ENCODE results near the gene C1QL2. TPM values are rescaled to one million over a fixed set of nuclear protein-coding genes. Genes with fewer than 3 reads are reported as not detected.

Gene C1QL2
- polyA plus RNA-seq, 2 donors = not detected

GRCh38 chr2:119173556-119174060 lies 15.1 kb upstream of the C1QL2 start:
- 91 to 93% methylated on average over 14 of the region's 14 CpGs for WGBS, 2 donors

DNA sequence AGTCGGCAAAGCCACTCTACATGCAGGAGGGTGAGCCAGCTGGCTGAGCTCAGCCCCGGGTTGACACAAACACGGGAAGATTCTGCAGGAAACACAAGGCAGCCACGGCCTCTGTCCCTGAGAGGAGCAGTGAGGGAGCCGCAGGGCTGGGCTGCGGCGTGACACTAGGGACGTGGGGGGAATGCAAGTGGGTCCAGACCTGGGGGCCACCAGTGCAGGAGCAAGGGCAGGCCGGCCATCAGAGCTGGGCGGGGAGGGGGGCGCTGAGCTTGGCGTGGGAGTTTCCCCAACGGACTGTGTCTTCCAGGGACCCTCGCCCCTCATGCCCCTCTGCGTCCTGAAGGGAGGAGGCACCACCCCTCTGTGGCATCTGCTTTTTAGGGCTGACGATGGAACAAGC lies 12.0 kb upstream of the C1QL2 start:
- no peak overlapping the region for H3K4me3 ChIP-seq (ENCODE audit: low read depth in 1 of 2, low read length in 2 of 2)
- no peaks in the 10 kb centered on the region for H3K4me1 ChIP-seq (ENCODE audit: control insufficient read depth in 2 of 2, insufficient read depth in 2 of 2, low read length in 1 of 2)
- no peak overlapping the region for H3K27ac ChIP-seq (ENCODE audit: low read depth in 2 of 2, low read length in 1 of 2)
- WGBS, 2 donors = 59 to 61% methylated on average over 16 of the region's 16 CpGs
- H3K36me3 ChIP-seq (ENCODE audit: control insufficient read depth in 2 of 2, insufficient read depth in 2 of 2, low read length in 1 of 2) = no peaks in the 10 kb centered on the region
- H3K27me3 ChIP-seq (ENCODE audit: control insufficient read depth in 1 of 2, insufficient read depth in 2 of 2, low read length in 2 of 2) = no peaks in the 10 kb centered on the region
- H3K9me3 ChIP-seq (ENCODE audit: control insufficient read depth in 2 of 2, insufficient read depth in 1 of 2, low read depth in 1 of 2, low read length in 1 of 2) = no peaks in the 10 kb centered on the region

More at GRCh38 chr2:119173556-119174060, 15.1 kb upstream of the C1QL2 start:
- no peaks in the 10 kb centered on the region for H3K36me3 ChIP-seq (ENCODE audit: control insufficient read depth in 2 of 2, insufficient read depth in 2 of 2, low read length in 1 of 2)
- no peak overlapping the region for H3K27ac ChIP-seq (ENCODE audit: low read depth in 2 of 2, low read length in 1 of 2)
- no peaks in the 10 kb centered on the region for H3K27me3 ChIP-seq (ENCODE audit: control insufficient read depth in 1 of 2, insufficient read depth in 2 of 2, low read length in 2 of 2)
- no peaks in the 10 kb centered on the region for H3K9me3 ChIP-seq (ENCODE audit: control insufficient read depth in 2 of 2, insufficient read depth in 1 of 2, low read depth in 1 of 2, low read length in 1 of 2)
- H3K4me1 ChIP-seq (ENCODE audit: control insufficient read depth in 2 of 2, insufficient read depth in 2 of 2, low read length in 1 of 2) = no peaks in the 10 kb centered on the region
- no peak overlapping the region for H3K4me3 ChIP-seq (ENCODE audit: low read depth in 1 of 2, low read length in 2 of 2)

GRCh38 chr2:119169717-119170116 lies 11.2 kb upstream of the C1QL2 start:
- H3K4me3 ChIP-seq (ENCODE audit: low read depth in 1 of 2, low read length in 2 of 2) = no peak overlapping the region
- no peaks in the 10 kb centered on the region for H3K27me3 ChIP-seq (ENCODE audit: control insufficient read depth in 1 of 2, insufficient read depth in 2 of 2, low read length in 2 of 2)
- no peaks in the 10 kb centered on the region for H3K4me1 ChIP-seq (ENCODE audit: control insufficient read depth in 2 of 2, insufficient read depth in 2 of 2, low read length in 1 of 2)
- no peaks in the 10 kb centered on the region for H3K9me3 ChIP-seq (ENCODE audit: control insufficient read depth in 2 of 2, insufficient read depth in 1 of 2, low read depth in 1 of 2, low read length in 1 of 2)
- no peaks in the 10 kb centered on the region for H3K36me3 ChIP-seq (ENCODE audit: control insufficient read depth in 2 of 2, insufficient read depth in 2 of 2, low read length in 1 of 2)
- WGBS, 2 donors = 81% methylated on average over 10 of the region's 10 CpGs
- H3K27ac ChIP-seq (ENCODE audit: low read depth in 2 of 2, low read length in 1 of 2) = no peak overlapping the region

- H3K27ac ChIP-seq (ENCODE audit: low read depth in 2 of 2, low read length in 1 of 2) = no peak overlapping the region
- H3K27me3 ChIP-seq (ENCODE audit: control insufficient read depth in 1 of 2, insufficient read depth in 2 of 2, low read length in 2 of 2) = peaks cover 9 to 25% of the 10 kb centered on the region in 2 donors
- 56 to 60% methylated on average over 9 of the region's 9 CpGs for WGBS, 2 donors
These were observed 1.9 kb upstream of the C1QL2 start for GRCh38 chr2:119160361-119160990.

DNA sequence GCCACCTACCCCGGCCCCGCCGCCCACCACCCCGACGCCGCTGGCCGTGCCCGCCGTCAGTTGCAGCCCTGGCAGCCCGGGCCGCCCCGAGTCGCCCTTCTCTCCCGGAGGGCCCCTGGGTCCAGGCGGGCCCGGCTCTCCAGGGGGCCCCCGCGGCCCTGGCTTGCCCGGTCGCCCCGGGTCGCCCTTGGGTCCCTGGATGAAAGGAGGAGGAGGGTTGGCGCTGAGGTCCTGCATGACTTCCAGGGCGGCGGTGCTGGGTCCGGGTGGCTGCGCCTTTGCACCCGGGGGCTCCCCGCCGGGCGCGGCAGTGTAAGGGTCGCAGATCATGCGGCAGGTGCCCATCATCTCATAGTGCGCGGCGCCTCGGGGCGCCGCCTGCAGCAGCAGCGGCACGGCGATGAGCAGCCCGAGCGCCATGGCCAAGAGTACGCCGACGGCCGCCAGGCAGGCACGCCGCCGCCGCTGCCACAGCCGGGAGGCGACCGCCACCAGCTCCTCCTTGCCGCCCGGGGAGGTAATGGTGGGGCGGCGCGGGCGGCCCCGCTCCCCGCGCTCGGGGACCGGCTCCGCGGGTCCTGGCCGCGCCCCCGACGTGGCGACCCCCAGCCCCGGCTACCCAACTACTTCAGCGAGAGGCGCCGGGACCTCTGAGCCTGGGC lies 570 bp downstream of the C1QL2 start:
- H3K4me1 ChIP-seq (ENCODE audit: control insufficient read depth in 2 of 2, insufficient read depth in 2 of 2, low read length in 1 of 2) = peaks cover 6 to 9% of the 10 kb centered on the region in 2 donors
- no peak overlapping the region for H3K4me3 ChIP-seq (ENCODE audit: low read depth in 1 of 2, low read length in 2 of 2)
- no peak overlapping the region for H3K27ac ChIP-seq (ENCODE audit: low read depth in 2 of 2, low read length in 1 of 2)
- peaks cover 9 to 25% of the 10 kb centered on the region in 2 donors for H3K27me3 ChIP-seq (ENCODE audit: control insufficient read depth in 1 of 2, insufficient read depth in 2 of 2, low read length in 2 of 2)
- no peaks in the 10 kb centered on the region for H3K9me3 ChIP-seq (ENCODE audit: control insufficient read depth in 2 of 2, insufficient read depth in 1 of 2, low read depth in 1 of 2, low read length in 1 of 2)
- WGBS, 2 donors = 4 to 5% methylated on average over 50 to 78 of the region's 78 CpGs
- H3K36me3 ChIP-seq (ENCODE audit: control insufficient read depth in 2 of 2, insufficient read depth in 2 of 2, low read length in 1 of 2) = no peaks in the 10 kb centered on the region

More at GRCh38 chr2:119160361-119160990, 1.9 kb upstream of the C1QL2 start:
- Histone ChIP-seq H3K4me1 (ENCODE audit: control insufficient read depth in 2 of 2, insufficient read depth in 2 of 2, low read length in 1 of 2) (peaks cover 6 to 9% of the 10 kb centered on the region in 2 donors), H3K4me3 (ENCODE audit: low read depth in 1 of 2, low read length in 2 of 2) (no peak overlapping the region), H3K36me3 (ENCODE audit: control insufficient read depth in 2 of 2, insufficient read depth in 2 of 2, low read length in 1 of 2) (no peaks in the 10 kb centered on the region), H3K9me3 (ENCODE audit: control insufficient read depth in 2 of 2, insufficient read depth in 1 of 2, low read depth in 1 of 2, low read length in 1 of 2) (no peaks in the 10 kb centered on the region)

GRCh38 chr2:119156891-119157773 lies 1.4 kb downstream of the C1QL2 start:
- 4 to 5% methylated on average over 58 of the region's 58 CpGs for WGBS, 2 donors
- Histone ChIP-seq H3K4me1 (ENCODE audit: control insufficient read depth in 2 of 2, insufficient read depth in 2 of 2, low read length in 1 of 2) (peaks cover 6 to 9% of the 10 kb centered on the region in 2 donors), H3K9me3 (ENCODE audit: control insufficient read depth in 2 of 2, insufficient read depth in 1 of 2, low read depth in 1 of 2, low read length in 1 of 2) (no peaks in the 10 kb centered on the region), H3K4me3 (ENCODE audit: low read depth in 1 of 2, low read length in 2 of 2) (no peak overlapping the region), H3K36me3 (ENCODE audit: control insufficient read depth in 2 of 2, insufficient read depth in 2 of 2, low read length in 1 of 2) (no peaks in the 10 kb centered on the region), H3K27me3 (ENCODE audit: control insufficient read depth in 1 of 2, insufficient read depth in 2 of 2, low read length in 2 of 2) (peaks cover 9 to 21% of the 10 kb centered on the region in 2 donors), H3K27ac (ENCODE audit: low read depth in 2 of 2, low read length in 1 of 2) (no peak overlapping the region)

GRCh38 chr2:119156105-119156890 lies 2.3 kb downstream of the C1QL2 start:
- Histone ChIP-seq H3K4me1 (ENCODE audit: control insufficient read depth in 2 of 2, insufficient read depth in 2 of 2, low read length in 1 of 2) (peaks cover 6 to 9% of the 10 kb centered on the region in 2 donors), H3K9me3 (ENCODE audit: control insufficient read depth in 2 of 2, insufficient read depth in 1 of 2, low read depth in 1 of 2, low read length in 1 of 2) (no peaks in the 10 kb centered on the region), H3K36me3 (ENCODE audit: control insufficient read depth in 2 of 2, insufficient read depth in 2 of 2, low read length in 1 of 2) (no peaks in the 10 kb centered on the region), H3K27ac (ENCODE audit: low read depth in 2 of 2, low read length in 1 of 2) (no peak overlapping the region), H3K4me3 (ENCODE audit: low read depth in 1 of 2, low read length in 2 of 2) (no peak overlapping the region), H3K27me3 (ENCODE audit: control insufficient read depth in 1 of 2, insufficient read depth in 2 of 2, low read length in 2 of 2) (peaks cover 9 to 21% of the 10 kb centered on the region in 2 donors)
- WGBS, 2 donors = 3 to 5% methylated on average over 40 of the region's 40 CpGs

DNA sequence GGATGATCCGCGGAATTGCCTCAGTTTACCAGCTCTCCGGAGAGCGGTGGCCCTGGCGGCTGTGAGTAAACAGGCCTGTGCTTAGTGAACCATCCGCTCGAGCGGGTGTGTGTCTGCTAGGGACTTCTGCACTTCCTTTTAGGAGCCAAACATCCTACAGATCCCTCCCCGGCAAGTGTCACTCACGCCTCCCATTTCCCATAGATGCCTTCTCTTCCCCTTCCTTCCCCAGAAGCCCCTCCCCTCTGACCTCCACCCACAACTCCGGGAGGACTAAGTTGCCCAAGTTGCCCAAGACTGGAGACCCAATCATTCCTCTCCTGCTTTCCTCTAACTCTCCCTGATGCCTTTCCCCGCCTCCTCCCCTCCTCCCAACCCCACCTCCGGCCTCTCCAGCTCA lies 2.9 kb downstream of the C1QL2 start:
- H3K27me3 ChIP-seq (ENCODE audit: control insufficient read depth in 1 of 2, insufficient read depth in 2 of 2, low read length in 2 of 2) = peaks cover 9 to 21% of the 10 kb centered on the region in 2 donors
- no peaks in the 10 kb centered on the region for H3K36me3 ChIP-seq (ENCODE audit: control insufficient read depth in 2 of 2, insufficient read depth in 2 of 2, low read length in 1 of 2)
- no peak overlapping the region for H3K4me3 ChIP-seq (ENCODE audit: low read depth in 1 of 2, low read length in 2 of 2)
- H3K4me1 ChIP-seq (ENCODE audit: control insufficient read depth in 2 of 2, insufficient read depth in 2 of 2, low read length in 1 of 2) = peaks cover 6 to 9% of the 10 kb centered on the region in 2 donors
- WGBS, 2 donors = 16 to 23% methylated on average over 13 of the region's 13 CpGs
- H3K27ac ChIP-seq (ENCODE audit: low read depth in 2 of 2, low read length in 1 of 2) = no peak overlapping the region
- no peaks in the 10 kb centered on the region for H3K9me3 ChIP-seq (ENCODE audit: control insufficient read depth in 2 of 2, insufficient read depth in 1 of 2, low read depth in 1 of 2, low read length in 1 of 2)

GRCh38 chr2:119154076-119154475 lies 4.5 kb downstream of the C1QL2 start:
- Histone ChIP-seq H3K4me1 (ENCODE audit: control insufficient read depth in 2 of 2, insufficient read depth in 2 of 2, low read length in 1 of 2) (peaks cover 6 to 9% of the 10 kb centered on the region in 2 donors), H3K27ac (ENCODE audit: low read depth in 2 of 2, low read length in 1 of 2) (no peak overlapping the region), H3K27me3 (ENCODE audit: control insufficient read depth in 1 of 2, insufficient read depth in 2 of 2, low read length in 2 of 2) (peaks cover 5 to 21% of the 10 kb centered on the region in 2 donors), H3K4me3 (ENCODE audit: low read depth in 1 of 2, low read length in 2 of 2) (no peak overlapping the region), H3K9me3 (ENCODE audit: control insufficient read depth in 2 of 2, insufficient read depth in 1 of 2, low read depth in 1 of 2, low read length in 1 of 2) (no peaks in the 10 kb centered on the region), H3K36me3 (ENCODE audit: control insufficient read depth in 2 of 2, insufficient read depth in 2 of 2, low read length in 1 of 2) (no peaks in the 10 kb centered on the region)
- 31 to 36% methylated on average over 9 of the region's 9 CpGs for WGBS, 2 donors
